COR-L47 (cell line): Measurements from ENCODE around the gene RBM39.
"Not testable (repeated sequence)": the region's sequence is repeated elsewhere in the genome, so short reads cannot be mapped to it uniquely, and the experiment has no call there.

Experiments
- DNase-seq: peaks from one replicate; lab custom pipeline; 2025; lab: John Stamatoyannopoulos, UW

Gene RBM39

DNA sequence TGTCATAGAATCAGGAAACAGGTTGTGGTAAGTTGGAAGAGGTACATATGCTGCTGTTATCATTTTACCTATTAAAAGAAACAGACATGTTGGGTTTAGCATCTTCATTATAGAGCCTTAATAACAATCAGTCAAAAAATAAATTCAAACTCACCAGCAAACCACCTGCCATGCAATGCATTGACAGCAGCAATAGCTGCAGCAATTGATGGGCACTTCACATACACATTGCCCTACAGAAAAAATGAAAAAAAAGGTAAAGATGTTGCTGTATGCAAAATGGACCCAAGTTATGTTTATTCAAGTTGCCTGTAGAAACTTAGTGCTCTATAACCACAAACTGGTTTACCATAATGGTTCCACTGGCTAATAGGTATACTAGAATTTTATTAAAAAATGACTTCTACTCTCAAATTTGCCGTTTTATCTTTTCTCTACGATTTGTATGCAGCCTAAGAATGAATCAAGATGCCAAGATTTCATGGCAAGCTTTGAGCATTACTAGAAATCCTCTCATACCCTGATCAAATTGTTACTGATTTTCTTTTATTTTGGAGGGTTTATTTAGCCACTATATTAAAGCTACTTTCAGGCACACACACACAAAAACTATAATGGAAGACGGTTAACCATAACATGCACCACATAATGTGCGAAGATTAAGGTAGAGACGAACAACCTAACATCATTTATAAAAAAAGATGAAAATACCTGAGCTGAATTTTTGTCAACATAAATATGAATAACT lies 37.4 kb downstream of the RBM39 start:
- DNase-seq = no peak

DNA sequence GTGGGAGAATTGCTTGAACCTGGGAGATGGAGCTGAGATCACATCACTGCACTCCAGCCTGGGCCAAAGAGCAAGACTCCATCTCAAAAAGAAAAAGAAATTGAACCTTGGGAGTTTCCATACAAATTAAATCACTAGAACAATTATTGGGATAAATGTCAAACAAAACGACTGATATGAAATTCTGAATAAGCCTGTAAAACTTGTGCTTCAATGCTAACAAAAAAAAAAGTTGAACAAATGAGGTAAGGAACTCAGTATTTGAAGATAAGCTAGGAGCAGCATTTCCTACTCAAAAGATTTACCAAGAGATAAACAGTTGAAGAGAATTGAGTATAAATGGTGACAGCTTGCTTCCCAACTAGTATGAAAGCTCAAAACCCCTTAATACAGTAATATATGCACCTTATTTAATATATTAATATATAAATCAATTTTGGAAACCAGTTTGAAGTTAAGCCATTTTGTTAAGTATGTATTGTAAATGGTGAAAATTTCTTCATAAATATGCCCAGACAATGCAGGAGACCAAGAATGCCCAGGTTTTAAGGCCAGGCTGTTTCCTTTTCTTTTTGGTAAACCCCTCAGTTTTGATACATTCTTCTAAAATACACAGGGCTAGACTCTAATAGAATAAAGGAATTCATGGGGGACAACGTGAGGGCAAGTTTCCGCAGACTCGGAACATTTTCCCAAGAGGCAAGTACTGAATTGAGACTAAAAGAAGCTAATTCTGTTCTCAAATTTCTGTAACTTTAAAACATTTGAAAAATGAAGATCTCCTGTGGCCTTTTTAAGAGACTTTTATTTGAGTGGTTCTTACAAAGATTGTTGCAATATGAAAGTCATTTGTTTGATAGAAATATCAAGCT lies 39.0 kb downstream of the RBM39 start:
- DNase-seq = no peak

DNA sequence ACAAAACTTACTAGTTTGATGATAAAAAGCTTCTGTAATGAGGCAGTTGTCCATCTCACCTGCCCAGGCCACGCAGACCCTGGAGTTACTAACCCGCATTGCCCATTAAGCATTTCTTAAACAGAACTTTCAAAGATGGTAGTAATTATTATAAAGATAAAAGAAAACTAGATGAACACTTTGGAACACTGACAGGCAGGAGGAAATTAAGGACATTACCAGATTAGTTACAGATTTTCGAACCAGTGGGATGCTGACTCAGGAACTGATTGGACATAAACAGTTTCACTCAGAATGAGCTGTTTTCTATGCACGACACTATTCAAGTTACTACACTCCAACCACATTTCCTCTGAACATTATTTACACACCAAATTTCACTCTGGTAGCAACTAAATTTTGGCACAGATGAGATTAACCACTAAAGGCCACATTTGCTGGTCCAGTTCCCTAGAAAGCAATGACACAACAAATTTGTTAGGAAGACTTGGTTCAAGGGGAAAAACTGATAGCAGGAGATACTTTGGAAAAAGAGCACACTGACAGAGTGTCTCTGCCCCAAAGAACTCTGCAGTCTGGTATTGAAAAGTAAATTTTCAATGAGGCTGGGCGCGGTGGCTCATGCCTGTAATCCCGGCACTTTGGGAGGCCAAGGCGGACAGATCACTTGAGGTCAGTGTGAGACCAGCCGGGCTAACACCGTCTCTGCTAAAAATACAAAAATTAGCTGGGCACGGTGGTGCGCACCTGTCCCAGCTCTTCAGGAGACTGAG lies 39.8 kb downstream of the RBM39 start:
- DNase-seq = no peak

DNA sequence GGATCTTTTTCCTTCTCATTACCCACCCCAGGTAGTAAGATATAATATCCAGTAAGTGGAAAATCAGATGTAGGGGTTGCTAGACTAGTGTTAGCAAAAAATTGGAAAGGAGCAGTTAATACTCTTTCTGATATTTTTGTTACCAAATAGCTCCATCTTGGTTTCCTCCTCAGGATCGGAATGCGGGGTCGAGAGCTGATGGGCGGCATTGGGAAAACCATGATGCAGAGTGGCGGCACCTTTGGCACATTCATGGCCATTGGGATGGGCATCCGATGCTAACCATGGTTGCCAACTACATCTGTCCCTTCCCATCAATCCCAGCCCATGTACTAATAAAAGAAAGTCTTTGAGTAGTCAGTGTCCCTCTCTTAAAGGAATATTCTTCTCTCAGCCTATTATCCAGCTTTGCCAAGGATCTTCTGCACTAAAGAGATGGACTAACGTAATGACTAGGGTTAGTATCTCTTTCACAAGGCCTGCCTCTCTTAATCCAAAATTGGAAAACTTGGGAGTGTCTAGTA lies 41.4 kb downstream of the RBM39 start:
- no peak for DNase-seq

DNA sequence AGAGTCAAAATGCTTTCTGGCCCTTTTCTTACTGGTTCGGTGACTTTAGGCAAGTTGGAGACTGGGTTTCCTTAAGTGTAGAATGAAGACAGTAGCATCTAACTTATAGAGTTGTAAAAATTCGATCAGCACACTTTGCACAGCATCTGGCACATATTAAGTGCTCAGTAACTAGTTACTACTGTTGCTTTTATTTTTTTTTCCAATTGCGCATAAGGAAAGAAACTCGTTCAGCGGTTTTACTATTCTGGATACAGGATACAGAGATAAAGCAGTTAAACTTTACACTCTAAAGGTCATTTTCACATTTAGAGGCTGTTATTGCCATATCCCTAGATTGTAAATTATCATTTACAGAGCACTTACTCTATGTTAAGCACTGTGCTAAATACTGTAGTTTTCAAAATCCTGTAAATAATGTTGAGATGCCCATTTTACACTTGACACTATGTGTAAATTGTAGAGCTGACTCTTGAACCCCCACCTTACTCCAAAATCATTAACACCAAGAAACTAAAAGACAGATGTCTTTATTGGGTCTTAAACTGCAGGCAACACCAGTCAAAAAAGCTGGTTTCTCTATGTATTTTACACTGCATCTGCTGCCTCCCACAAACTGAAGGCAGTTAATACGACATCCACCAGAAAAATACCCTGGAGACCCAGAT lies 42.0 kb downstream of the RBM39 start:
- no peak for DNase-seq

DNA sequence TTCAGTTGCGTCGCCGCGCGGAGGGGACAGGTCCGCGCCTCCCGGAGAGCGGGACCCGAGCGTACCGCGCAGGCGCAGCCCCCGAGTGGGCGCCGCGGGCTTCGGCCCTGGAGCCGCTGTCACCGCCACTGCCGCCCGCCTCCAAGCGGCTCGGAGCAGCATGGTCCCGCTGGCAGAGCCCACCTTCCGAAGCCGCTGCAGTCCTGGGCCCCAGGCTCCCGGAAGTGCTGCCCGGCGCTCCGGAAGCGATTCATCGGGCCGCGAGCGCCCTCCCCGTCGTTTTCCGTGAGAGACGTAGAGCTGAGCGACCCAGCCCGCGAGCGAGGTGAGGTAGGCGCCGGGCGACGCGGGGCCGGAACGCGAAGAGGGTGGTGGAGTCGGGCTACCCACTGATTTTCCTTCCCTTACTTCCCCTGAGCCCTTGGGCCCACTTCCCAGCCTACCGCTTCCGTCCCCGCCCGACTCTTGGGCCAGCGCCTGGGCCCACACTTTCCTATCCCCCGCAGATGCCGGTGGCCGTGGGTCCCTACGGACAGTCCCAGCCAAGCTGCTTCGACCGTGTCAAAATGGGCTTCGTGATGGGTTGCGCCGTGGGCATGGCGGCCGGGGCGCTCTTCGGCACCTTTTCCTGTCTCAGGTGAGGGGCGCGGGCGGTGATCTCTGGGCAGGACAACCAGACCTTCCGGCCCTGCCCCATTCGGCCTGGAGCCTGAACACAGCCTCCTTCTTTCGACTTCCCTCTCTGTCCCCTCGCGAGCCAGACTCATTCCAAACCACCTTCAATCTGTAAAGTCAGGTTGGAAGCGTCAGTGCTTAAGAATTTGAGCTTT lies 42.7 kb downstream of the RBM39 start, which contains the start of the genes NFS1 and ROMO1:
NFS1 (minus strand) TSS at position 226 of the 830 bp plus-strand sequence; CDS start at position 162, 64 bp downstream.
ROMO1 (plus strand) TSS at position 279 of the 830 bp plus-strand sequence; CDS start at position 507, 228 bp downstream.
- DNase-seq = peak; percentile 88

DNA sequence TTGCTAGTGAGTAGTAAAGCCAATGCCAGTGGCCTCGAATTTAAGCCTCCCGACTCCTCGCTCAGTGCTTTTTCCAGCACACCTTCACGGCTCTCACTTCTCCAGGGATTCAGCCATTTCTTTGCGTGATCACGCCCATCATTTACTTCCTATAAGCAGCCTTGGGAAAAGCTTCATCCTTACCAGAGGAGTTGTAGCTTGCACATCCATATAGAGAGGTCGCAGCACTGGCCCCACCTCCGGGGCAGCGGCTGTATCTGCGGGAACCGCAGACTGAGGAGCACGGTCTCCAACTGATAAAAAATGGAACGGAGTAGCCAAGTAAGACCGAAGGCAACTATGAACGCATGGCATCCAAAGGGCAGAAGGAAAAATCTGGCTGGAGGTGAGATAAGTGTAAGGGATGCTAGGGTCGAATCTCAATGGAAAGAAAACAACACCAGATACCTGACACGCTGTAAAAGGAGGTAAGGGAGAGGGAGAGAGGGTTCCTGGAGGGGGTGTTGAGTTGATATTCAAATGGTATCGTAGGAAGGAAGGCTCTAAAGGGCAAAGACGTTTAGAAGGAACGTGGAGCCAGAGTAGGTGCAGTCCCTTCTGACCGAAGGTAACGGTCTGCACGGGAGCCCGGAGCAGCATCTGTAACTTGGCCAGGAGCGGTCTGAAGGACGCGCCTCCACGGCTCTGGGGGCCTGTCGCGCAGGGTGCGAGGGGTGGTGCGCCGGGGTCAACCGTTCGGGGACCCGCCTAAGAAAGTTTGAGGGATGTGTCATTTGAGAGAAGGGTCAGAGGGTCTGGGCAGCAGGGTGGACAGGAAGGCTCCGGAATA lies 43.5 kb downstream of the RBM39 start:
- DNase-seq = no peak

DNA sequence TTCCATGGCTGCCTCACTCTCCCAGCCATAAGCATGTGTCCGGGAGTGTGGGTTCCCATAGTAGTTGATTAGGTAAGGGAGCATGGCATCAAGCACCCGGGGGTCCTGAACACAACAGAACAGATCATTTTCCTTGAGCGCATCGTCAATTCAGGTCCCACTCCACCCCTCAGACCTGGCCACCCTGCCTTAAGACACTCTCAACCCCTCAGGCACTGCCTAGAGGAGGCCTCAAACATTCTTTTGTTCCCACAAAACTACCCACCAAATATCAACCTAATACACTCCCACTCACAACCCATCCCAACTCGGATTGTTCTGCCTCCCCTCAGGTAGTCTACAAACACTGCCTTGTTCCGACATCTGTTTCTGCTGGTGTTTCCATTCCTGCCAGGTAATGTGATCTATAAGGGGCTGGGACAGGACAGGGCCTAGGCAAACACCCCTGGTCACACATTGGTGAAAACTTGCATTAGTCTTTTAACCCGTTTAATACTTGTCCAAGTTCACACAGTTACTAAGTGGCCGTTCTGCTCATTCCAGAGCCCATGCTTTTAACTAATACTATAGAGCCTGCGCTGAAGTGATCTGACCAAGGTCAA lies 44.3 kb downstream of the RBM39 start:
- DNase-seq = no peak

DNA sequence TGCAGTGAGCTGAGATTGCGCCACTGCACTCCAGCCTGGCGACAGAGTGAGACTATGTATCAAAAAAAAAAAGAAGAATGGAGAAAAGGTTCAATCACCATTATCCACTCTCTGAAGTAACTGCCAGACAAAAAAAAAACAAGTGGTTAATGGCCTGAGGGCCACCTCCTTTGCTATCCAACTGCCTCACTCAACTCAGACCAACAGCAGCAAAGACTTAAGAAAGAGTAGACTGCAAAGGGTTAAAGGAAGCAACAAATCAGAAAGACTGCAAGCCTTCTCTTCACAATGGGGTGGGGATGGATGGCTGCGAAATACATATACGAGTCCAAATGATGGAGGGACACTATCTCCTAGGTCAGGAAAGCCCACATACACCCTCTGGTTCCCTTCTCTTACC lies 46.1 kb downstream of the RBM39 start:
- DNase-seq = no peak

DNA sequence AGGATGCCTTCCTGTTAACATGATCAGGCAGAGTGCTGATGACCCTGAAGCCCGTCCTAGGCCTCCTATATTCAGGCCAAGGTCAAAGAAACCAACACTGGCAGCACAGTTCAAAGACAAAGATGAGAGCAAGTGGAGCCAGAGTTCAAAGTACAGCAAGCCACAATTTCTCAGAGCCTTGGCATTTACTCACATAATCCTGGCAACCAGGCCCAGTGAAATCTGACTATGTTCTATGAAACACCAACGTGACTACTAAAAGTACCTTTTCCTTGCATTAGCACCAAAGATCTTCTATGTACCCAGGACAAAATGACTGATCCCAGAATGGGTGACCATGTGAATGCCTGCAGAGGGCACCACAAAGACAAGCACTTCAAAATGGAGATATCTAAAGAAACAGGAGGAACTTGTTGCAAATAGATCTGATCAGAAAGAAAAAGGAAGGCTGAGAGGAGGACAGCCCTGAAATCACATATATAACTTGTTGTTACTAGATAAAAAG lies 46.8 kb downstream of the RBM39 start:
- DNase-seq = no peak

DNA sequence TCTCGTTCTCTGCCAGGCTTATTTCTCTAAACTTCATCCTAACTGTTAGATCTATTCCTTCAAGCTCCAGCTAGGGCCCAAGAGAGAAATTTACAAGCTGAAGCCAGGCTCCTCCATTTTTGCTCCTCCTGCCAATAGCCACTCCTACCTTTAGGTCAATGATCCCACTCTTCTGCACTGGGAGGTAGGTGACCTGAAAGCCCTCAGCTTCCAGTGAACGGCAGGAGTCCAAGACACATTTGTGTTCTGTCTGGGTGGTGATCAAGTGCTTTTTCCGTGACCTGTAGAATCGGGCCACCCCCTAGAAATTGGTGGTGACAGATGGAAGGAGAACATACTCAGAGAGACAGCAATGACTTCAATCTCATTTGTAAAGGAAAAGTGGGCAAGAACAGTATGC lies 51.8 kb downstream of the RBM39 start:
- DNase-seq = no peak

DNA sequence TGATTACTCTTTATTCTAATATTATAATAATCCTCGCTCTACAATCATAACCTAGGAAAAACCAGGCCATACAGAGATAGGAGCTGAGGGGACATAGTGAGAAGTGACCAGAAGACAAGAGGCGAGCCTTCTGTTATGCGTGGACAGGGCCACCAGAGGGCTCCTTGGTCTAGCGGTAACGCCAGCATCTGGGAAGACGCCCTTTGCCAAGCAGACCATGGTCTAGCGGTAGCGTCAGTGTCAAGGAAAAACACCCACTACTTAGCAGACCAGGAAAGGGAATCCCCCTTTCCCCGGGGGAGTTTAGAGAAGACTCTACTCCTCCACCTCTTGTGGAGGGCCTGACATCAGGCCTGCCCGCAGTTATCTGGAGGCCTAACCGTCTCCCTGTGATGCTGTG lies 55.2 kb downstream of the RBM39 start:
- DNase-seq = not testable (repeated sequence)

DNA sequence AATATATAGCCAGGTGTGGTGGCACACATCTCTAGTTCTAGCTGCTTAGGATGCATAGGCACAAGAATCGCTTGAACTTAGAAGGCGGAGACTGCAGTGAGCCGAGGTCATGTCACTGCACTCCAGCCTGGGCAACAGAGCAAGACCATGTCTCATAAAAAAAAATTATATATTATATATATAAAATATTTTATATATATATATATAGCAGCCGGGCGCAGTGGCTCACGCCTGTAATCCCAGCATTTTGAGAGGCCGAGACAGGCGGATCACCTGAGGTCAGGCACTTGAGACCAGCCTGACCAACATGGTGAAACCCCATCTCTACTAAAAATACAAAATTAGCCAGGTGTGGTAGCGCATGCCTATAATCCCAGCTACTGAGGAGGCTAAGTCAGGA lies 56.7 kb downstream of the RBM39 start:
- DNase-seq = not testable (repeated sequence)

DNA sequence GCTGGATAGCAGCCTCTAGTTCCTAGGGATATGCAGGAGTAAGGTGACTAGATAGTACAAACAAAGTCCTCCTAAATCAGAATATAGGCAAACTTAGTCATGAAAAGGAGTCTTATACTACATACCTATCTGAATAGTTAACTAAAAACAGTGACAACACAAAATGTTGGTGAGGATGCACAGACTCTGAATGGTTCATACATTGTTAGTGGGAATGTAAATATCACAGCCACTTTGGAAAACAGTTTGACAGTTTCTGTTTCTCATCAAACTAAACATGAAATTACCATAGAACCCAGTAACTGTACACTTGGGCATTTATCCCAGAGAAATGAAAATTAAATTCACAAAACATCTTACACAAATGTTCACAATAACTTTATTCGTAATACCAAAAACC lies 60.1 kb downstream of the RBM39 start:
- no peak for DNase-seq

DNA sequence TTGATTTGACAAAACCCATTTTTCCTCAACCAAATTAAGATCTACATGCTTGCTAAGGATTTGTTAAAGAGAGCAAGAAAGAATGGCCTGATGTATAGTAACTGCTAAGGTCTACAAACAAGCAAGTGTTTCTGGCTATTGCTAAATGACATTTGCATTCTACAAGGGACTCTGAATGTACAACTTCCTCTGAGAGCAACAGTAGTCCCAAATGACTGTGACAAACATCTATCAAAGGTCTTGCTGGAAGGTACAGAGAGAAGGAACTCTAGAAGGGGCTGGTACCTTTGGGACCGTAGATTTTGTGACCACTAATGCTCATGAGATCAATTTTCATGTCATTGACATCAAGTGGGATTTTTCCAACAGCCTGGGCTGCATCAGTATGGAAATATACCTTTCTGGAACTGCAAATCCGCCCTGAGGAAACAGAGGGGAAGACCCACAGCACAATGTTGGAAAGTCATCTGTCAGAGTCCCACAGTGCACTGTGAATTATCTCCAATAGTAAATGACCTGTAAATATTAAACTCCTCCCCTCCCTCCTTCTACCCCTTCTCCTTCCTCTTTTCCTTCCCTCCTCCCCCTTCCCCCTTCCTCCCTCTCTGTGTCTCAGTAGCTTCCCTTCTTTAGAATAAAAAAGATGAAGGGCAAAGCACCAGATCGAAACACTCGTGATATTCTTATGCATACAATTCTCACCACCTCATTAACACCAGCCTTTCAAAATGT lies 61.4 kb downstream of the RBM39 start:
- no peak for DNase-seq

DNA sequence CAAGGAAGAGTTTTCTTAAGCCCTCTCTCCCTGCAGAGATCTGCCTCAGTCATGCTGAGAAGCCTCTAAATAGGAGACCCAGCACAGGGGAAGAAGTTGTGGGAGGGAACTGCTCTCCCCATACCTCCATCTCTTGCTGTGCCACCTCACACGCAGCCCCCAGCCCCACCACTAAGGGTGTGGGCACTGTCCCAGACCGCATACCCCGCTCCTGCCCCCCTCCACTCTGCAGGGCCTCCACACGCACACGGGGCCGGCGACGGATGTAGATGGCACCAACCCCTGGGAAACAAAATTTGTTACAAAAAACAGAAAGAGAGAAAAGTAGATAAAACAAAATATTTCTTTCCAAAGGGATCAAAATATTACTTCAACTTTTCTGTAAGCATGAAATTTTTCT lies 67.1 kb downstream of the RBM39 start:
- no peak for DNase-seq

DNA sequence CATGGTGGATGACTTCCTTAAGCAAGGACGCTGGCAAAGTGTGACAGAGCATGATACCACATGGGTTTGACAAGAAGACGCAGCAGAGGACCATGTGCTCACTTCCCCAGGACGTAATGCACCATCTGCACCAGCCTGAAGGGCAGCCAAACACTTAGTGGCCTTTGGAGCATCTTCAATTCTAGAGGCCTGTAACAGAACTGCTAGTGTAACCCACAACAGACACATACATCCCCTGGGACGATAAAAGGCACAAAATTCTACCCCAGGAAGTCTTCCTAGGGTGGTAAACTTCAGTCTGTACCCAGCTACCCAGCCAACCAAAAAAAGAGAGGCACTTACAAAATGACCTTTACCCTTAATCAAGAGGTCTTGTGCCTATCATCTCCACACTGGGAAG lies 68.2 kb downstream of the RBM39 start:
- no peak for DNase-seq

DNA sequence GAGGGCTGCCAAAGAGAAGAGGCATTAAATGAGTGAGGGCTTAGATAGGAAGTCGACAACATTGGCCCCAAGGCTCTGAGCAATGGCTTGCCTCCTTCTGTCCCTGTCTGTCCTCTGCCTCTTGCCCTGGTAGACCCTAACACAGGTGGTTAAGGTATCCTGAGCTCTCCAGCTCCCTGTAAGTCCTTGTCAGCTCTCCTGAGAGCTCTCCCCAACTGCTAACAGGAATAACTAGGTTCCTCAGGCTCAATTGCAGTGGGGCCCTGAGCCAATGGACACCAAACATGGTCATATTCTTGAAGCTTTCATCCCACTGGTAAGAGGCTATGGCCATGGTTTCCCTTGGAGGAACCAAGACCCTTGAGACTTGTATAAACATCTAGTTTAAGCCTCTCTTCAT lies 72.4 kb downstream of the RBM39 start:
- no peak for DNase-seq
